Measurements from ENCODE around the gene ZP3.
"Not testable (repeated sequence)": the region's sequence is repeated elsewhere in the genome, so short reads cannot be mapped to it uniquely, and the experiment has no call there.

ZP3 gene

DNA sequence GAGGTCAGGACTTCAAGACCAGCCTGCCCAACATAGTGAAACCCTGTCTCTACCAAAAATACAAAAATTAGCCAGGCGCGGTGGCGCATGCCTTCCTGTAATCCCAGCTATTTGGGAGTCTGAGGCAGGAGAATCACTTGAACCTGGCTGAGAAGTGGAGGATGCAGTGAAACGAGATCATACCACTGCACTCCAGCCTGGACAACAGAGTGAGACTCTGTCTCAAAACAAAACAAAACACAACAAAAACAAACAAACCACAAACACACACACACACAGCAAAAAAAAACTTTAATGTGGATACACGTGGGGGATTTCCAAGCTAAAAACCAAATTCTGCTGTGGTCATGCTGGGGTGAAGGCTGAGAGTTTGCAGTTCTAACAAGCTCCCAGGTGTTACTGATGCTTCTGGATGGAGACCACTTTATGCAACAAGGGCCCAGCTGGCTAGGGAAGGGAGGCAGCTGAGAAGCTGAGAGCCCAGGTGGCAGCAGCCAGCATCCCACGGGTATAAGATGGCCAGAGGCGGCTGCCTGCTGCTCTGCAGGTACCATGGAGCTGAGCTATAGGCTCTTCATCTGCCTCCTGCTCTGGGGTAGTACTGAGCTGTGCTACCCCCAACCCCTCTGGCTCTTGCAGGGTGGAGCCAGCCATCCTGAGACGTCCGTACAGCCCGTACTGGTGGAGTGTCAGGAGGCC lies at the start of gene ZP3:
TSS of gene ZP3 (plus strand) at position 538 of the 699 bp plus-strand sequence. CDS start at position 553, 15 bp downstream.
- DNase-seq, result no peak

DNA sequence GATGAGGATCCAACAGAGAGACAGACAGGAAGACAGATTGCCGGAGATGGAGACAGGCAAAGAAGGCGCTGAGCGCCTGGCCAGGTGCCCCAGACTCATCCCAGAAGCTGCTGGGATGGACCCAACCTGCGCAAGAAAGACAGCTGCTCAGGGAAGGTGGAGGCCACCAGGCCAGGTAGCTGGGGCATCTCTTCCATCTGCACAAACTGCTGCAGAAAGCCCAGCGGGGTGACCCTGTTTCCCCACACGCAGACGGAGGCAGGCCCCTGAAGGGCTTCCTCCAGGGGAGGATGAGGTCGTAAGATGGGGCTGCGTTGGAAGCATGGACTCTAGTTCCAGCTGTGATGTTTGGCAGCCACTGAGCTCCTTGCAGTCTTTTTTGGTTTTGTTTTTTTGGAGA lies 49.5 kb upstream of the ZP3 start:
- no peak for DNase-seq

- no peak for DNase-seq
Observed at GRCh38 chr7:76377186-76377918, 47.4 kb upstream of the ZP3 start.

DNA sequence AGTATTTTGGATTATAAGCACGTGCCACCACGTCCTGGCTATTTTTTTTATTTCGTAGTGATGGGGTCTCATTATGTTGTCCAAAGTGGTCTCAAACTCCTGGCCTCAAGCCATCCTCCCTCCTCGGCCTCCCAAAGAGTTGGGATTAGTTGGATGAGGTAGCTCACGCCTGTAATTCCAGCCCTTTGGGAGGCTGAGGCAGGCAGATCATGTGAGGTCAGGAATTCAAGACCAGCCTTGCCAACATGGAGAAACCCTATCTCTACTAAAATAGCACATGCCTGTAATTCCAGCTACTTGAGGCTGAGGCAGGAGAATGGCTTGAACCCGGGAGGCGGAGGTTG lies 44.2 kb upstream of the ZP3 start:
- no peak for DNase-seq

GRCh38 chr7:76381814-76382213 lies 42.9 kb upstream of the ZP3 start:
- DNase-seq, result no peak

- no peak for DNase-seq
Observed at GRCh38 chr7:76383089-76383944, 41.4 kb upstream of the ZP3 start.

DNA sequence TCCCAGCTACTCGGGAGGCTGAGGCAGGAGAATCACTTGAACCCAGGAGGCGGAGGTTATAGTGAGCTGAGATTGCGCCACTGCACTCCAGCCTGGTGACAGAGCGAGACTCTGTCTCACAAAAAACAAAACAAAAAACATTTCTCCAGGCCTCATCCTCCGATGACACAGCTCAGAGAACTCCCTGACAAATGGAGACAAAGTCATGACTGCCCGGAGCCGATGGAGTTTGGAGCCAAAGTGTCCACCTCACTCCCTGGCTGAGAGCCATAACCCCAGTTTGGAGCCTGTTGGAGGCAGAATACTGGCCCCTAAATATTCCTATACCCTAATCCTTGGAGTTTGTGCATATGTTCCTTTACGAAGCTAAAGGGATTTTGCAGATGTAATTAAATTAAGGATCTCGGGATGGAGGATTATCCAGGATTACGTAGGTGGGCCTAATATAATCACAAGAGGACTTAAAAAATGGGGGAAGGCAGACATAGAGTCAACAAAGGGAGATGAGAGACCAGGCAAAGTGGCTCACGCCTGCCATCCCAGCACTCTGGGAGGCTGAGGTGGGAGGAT lies 38.0 kb upstream of the ZP3 start:
- no peak for DNase-seq

- not testable (repeated sequence) for DNase-seq
Observed at GRCh38 chr7:76387789-76388188, 37.0 kb upstream of the ZP3 start.

DNA sequence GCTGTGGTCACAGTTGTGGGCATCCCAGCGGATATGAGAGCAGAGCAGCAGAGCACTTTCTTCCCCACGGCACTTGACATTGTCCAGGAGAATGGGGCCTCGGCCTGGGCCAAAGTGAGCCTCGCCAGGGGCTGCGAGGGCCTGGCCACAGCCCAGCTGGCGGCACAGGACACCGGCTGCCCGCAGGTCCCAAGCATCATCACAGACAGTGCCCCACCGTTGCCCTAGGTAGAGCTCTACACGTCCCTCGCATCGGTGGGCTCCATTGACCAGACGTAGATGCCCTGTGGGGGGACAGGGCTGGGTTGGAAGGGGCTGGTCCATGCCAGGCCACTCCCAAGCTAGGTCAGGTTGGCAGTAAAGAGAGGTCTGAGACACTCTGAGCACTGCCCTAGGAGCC lies 34.7 kb upstream of the ZP3 start:
- no peak for DNase-seq

- no peak for DNase-seq
Observed at GRCh38 chr7:76392531-76393115, 32.1 kb upstream of the ZP3 start.

DNA sequence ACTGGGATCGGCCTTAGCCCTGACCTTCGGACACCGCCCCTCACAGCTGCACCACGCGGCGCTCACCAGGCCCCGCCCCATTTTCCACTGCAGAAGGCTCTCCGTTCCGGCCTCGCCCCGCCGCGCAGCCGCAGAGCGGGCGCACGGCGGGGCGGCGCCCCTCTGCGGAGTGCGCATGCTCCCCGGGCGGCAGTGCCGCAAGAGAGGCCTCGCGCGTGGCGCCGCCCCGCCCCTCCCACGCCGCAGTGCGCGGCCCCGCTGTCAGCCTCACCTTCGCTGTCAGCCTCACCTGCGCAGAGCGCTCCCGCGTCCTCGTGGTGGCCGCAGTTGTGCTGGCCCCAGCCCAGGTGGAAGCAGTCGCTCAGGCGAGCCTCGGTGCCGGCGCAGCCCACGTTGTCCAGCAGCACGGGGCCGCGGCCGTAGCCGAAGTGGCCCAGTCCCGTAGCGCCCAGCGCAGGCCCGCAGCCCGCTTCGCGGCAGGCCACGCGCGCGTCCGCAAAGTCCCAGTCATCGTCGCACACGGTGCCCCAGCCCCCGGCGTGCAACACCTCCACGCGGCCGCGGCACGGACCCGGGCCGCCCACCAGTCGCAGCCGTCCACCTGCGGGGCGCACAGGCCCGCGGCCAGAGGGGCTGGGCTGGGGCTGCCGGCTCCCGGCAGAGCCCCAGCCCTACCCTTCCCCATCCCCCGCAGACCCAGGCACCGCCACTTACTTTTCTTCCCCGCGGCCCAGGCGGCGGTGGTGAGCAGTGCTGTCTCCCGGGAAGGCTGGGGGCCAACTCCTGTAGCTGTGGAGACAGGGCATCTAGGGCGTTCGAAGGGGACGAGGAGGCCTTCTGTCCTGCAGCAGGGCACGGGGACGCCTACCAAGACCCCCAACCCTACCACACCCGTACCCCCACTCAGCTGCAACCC lies 31.4 kb upstream of the ZP3 start:
- peak; percentile 86 for DNase-seq

GRCh38 chr7:76394957-76395356 lies 29.8 kb upstream of the ZP3 start:
- no peak for DNase-seq

- not testable (repeated sequence) for DNase-seq
Observed at GRCh38 chr7:76395605-76395964, 29.2 kb upstream of the ZP3 start.

GRCh38 chr7:76395965-76396726 lies 28.6 kb upstream of the ZP3 start:
- DNase-seq, result no peak

DNA sequence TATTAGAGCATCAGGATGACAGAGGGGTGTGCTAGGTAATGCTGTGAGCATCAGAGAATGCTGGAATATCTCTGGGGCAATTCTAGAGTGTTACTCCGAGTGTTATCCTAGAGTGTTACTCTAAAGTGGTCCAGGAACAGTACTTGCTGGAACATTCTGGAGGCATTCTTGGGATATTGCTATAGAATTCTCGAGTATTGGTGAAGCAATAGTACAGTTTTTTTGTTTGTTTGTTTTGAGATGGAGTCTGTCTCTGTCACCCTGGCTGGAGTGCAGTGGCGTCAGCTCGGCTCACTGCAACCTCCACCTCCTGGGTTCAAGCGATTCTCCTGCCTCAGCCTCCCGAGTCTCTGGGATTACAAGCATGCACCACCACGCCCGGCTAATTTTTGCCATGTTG lies 27.9 kb upstream of the ZP3 start:
- no peak for DNase-seq

DNA sequence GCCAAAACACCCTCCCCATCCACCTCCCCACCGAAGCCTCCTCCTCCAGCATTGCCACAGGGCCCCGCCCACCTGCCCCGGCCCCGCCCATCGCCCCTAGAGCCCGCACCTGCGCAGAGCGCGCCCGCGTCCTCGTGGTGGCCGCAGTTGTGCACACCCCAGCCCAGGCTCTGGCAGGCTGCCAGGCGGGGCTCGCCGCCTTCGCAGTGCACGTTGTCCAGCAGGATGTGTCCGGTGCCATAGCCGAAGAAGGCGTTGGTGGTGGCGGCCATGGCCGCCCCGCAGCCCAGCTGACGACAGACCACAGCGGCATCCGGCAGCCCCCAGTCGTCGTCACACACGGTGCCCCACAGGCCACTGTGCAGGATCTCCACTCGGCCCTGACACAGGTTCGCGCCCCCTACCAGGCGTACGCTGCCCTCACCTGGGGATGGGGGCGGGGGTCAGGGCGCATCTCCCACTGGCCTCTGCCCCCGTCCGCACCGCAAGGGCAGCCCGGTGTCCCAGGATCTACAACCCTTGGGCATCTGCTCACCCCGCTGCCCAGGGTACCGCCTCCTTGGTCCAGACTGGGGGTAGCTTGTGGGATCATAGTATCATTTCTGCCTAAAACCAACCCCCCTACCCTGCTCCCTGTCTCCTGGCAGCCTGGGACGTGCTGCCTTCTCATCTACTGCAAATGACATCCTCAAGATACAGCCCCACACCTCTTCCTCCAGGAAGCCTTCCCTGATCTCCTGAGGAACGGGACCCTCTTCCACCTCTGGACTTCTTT lies 27.2 kb upstream of the ZP3 start:
- peak; percentile 73 for DNase-seq

GRCh38 chr7:76400248-76400647 lies 24.5 kb upstream of the ZP3 start:
- DNase-seq, result no peak

- DNase-seq, result not testable (repeated sequence)
Observed at GRCh38 chr7:76403097-76403496, 21.7 kb upstream of the ZP3 start.

DNA sequence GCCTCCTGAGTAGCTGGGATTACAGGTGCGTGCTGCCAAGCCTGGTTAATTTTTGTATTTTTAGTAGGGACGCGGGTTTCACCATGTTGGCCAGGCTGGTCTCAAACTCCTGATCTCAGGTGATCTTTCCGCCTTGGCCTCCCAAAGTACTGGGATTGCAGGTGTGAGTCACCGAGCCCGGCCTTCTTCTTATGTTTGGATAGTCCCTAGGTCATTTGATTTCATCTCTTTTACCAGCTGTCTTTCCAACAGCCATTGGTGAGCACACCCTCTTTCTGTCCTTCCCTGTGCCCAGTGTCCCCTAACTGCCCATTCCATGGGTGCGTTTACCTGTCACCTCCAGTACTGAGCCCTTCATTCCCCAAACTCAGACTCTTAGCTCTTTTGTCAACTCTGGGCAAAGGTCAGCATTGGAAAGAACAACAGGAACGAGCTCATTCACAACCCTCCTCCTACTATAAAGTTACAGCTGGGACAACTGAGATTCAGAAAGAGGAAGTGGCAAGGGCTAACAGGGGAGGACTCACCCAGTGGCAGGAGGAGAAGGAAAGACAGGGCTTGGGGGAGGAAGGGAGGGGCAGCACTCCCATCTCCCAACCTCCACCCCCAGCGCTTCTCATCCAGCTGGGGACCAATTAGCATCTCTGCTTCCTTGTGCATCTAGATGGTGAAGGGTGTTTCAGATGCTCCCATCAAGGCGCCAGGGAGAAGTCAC lies 20.8 kb upstream of the ZP3 start:
- DNase-seq, result no peak

GRCh38 chr7:76405738-76406137 lies 19.0 kb upstream of the ZP3 start:
- DNase-seq, result no peak

Measured in activated gamma-delta T cell treated with Interleukin-2 at 50 U/mL for 16 hours (primary cell).